ENCODE data around the gene UBTD2. TPM values are rescaled to one million over a fixed set of nuclear protein-coding genes. Genes with fewer than 3 reads are reported as not detected.

UBTD2 gene
- polyA plus RNA-seq, 1 experiment, result 33.3 TPM

GRCh38 chr5:172188033-172188892 lies 95.3 kb downstream of the UBTD2 start, which contains the start of gene STK10:
Gene STK10, minus strand, starts transcription at chr5:172188224. Its CDS starts 182 bp downstream, at chr5:172188042.
- POLR2A ChIA-PET, result interaction anchor here (0.6 to 3.8 kb wide), 5 partner anchors 81 to 344 kb away, joined by 3 to 20 read pairs (median 7); partner anchors contain the start of genes FBXW11 and UBTD2
- CTCF ChIA-PET, result interaction anchor here (0.6 to 4.3 kb wide), 71 partner anchors 9 to 288 kb away, joined by 3 to 51 read pairs (median 4); partner anchors contain the start of genes FBXW11 and UBTD2
- peak; percentile 67 for DNase-seq (ENCODE audit: low read depth, low spot score)
- no peaks in the 10 kb centered on the region; the same call in 1 of the 2 replicates for H3K9me3 ChIP-seq (ENCODE audit: control insufficient read depth, insufficient read depth, low read length)
- peak within 1 kb of the TSS; percentile 93 for H3K4me3 ChIP-seq (ENCODE audit: low read depth, low read length)
- no peaks in the 10 kb centered on the region for H3K27me3 ChIP-seq (ENCODE audit: control insufficient read depth, insufficient read depth, low read length)
- peak within 1 kb of the TSS; percentile 77 for H3K27ac ChIP-seq (ENCODE audit: low read depth, low read length)
- peak; percentile 81 for TF ChIP-seq CTCF (IDR thresholded peaks at IDR 0.05; ENCODE audit: low read depth, low read length)

- Histone ChIP-seq H3K27me3 (ENCODE audit: control insufficient read depth, insufficient read depth, low read length) (no peaks in the 10 kb centered on the region), H3K27ac (ENCODE audit: low read depth, low read length) (peak overlapping the region; percentile 75), H3K4me3 (ENCODE audit: low read depth, low read length) (peak overlapping the region; percentile 93), H3K9me3 (ENCODE audit: control insufficient read depth, insufficient read depth, low read length) (no peaks in the 10 kb centered on the region; the same call in 1 of the 2 replicates)
- CTCF ChIA-PET, result interaction anchor here (0.6 to 4.3 kb wide), 18 partner anchors 8 to 276 kb away, joined by 3 to 51 read pairs (median 7); partner anchors contain the start of genes FBXW11 and UBTD2
- no peak for DNase-seq (ENCODE audit: low read depth, low spot score)
- POLR2A ChIA-PET, result interaction anchor here (0.6 to 3.8 kb wide), 5 partner anchors 15 to 181 kb away, joined by 3 to 14 read pairs (median 4); partner anchors contain the start of genes FBXW11 and UBTD2
- TF ChIP-seq CTCF (IDR thresholded peaks at IDR 0.05; ENCODE audit: low read depth, low read length), result no peak
These were observed 96.2 kb downstream of the UBTD2 start for GRCh38 chr5:172187118-172188032.

- H3K27ac ChIP-seq (ENCODE audit: low read depth, low read length), result no peak overlapping the region
- CTCF ChIA-PET, result interaction anchor here (0.7 to 1.4 kb wide), 4 partner anchors 79 to 274 kb away, joined by 3 to 6 read pairs (median 4); no protein-coding TSS in a partner anchor
- POLR2A ChIA-PET, result interaction anchor here (3.8 kb wide), 1 partner anchor 97 kb away, joined by 14 read pairs; the partner anchor contains the start of gene UBTD2
- TF ChIP-seq CTCF (IDR thresholded peaks at IDR 0.05; ENCODE audit: low read depth, low read length), result no peak
- no peaks in the 10 kb centered on the region for H3K27me3 ChIP-seq (ENCODE audit: control insufficient read depth, insufficient read depth, low read length)
- no peaks in the 10 kb centered on the region; the same call in 1 of the 2 replicates for H3K9me3 ChIP-seq (ENCODE audit: control insufficient read depth, insufficient read depth, low read length)
- no peak for DNase-seq (ENCODE audit: low read depth, low spot score)
- peak overlapping the region; percentile 93 for H3K4me3 ChIP-seq (ENCODE audit: low read depth, low read length)
These were observed 97.4 kb downstream of the UBTD2 start for GRCh38 chr5:172186114-172186695.

- DNase-seq (ENCODE audit: low read depth, low spot score), result no peak
- no peak for TF ChIP-seq CTCF (IDR thresholded peaks at IDR 0.05; ENCODE audit: low read depth, low read length)
- Histone ChIP-seq H3K27ac (ENCODE audit: low read depth, low read length) (no peak overlapping the region), H3K9me3 (ENCODE audit: control insufficient read depth, insufficient read depth, low read length) (no peaks in the 10 kb centered on the region; the same call in 1 of the 2 replicates), H3K4me3 (ENCODE audit: low read depth, low read length) (no peak overlapping the region), H3K27me3 (ENCODE audit: control insufficient read depth, insufficient read depth, low read length) (no peaks in the 10 kb centered on the region)
- CTCF ChIA-PET, result no interaction called here
- POLR2A ChIA-PET, result no interaction called here
These were observed 98.5 kb downstream of the UBTD2 start for GRCh38 chr5:172185096-172185461.
